Measurements from ENCODE around the gene BAIAP2L2.

The BAIAP2L2 gene

DNA sequence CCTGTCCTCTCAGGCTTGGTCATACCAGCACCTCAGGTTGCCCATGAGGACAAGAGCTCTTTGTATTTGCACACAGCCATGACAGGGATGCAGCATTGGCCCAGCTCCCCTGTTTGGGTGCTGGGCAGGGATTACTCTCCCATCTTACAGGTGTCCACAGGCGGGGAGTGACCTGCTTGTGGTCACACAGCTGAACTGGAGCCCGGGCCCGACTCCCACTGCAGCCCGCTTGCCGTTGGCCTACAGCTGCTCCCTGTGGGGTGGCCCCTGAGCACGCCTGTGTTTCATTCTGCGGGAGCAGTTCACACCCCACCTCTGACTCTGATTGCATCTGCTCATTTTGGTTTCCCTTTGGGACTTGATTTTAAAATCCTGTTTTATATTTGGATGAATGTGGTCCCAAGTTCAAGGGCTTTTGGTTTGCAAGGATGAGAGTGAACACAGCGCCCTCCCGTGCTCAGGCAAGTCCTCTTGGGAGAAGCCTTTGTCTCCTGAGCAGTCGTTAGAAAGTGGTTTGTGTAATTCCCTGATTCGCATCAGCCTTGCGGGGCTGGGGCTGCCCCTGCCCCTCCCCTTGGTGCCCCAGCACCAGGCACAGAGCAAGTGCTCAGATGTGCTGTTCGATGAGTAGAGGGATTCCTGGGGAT is 44.0 kb downstream of the BAIAP2L2 start:
- DNase-seq (ENCODE audit: insufficient read length, low spot score) (no peak), FAIRE-seq (no peak)
- TF ChIP-seq, protein P1, sequence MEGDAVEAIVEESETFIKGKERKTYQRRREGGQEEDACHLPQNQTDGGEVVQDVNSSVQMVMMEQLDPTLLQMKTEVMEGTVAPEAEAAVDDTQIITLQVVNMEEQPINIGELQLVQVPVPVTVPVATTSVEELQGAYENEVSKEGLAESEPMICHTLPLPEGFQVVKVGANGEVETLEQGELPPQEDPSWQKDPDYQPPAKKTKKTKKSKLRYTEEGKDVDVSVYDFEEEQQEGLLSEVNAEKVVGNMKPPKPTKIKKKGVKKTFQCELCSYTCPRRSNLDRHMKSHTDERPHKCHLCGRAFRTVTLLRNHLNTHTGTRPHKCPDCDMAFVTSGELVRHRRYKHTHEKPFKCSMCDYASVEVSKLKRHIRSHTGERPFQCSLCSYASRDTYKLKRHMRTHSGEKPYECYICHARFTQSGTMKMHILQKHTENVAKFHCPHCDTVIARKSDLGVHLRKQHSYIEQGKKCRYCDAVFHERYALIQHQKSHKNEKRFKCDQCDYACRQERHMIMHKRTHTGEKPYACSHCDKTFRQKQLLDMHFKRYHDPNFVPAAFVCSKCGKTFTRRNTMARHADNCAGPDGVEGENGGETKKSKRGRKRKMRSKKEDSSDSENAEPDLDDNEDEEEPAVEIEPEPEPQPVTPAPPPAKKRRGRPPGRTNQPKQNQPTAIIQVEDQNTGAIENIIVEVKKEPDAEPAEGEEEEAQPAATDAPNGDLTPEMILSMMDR (IDR thresholded peaks at IDR 0.05; ENCODE audit: insufficient read depth, missing control alignments), result no peak

DNA sequence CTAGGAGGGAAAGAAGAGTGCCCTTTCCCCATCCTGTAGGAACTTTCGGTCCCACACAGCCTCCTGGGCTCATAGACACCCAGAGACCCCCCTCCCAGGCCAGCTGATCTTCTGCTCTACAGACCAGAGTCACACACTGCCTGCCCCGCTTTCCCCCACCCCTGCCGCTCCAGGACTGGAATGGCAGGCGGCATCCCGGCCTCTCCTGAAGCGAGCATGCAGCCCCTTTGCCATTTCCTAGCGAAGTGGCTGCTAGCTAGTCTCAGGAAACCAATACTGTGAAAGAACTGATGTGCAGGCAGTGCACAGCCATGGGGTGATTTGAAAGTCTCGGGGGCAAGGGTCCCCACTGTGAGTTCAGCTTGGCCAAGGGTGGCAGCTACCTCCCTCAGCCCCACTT is 44.9 kb downstream of the BAIAP2L2 start:
- TF ChIP-seq, protein P1 (IDR thresholded peaks at IDR 0.05; ENCODE audit: insufficient read depth, missing control alignments), result no peak
- no peak for DNase-seq (ENCODE audit: insufficient read length, low spot score)
- no peak for FAIRE-seq

DNA sequence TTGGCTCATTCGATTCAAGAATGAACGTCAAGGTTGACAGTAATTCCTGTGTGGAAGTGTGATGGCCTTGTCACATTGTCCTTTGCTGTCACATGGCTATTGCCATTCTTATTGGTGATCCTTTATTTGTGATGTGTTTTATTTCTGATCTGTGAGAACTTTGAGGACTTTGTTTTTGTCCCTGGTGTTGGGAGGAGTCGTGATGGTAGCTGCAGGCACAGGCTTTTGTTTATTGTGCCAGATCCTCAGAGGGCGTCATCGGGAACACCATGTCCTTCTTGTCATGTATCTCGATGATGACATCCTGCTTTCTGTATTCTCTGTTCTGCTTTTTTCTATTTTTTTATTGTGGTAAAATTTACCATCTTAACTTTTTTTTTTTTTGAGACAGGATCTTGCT is 47.7 kb downstream of the BAIAP2L2 start:
- FAIRE-seq (no peak), DNase-seq (ENCODE audit: insufficient read length, low spot score) (no peak)

DNA sequence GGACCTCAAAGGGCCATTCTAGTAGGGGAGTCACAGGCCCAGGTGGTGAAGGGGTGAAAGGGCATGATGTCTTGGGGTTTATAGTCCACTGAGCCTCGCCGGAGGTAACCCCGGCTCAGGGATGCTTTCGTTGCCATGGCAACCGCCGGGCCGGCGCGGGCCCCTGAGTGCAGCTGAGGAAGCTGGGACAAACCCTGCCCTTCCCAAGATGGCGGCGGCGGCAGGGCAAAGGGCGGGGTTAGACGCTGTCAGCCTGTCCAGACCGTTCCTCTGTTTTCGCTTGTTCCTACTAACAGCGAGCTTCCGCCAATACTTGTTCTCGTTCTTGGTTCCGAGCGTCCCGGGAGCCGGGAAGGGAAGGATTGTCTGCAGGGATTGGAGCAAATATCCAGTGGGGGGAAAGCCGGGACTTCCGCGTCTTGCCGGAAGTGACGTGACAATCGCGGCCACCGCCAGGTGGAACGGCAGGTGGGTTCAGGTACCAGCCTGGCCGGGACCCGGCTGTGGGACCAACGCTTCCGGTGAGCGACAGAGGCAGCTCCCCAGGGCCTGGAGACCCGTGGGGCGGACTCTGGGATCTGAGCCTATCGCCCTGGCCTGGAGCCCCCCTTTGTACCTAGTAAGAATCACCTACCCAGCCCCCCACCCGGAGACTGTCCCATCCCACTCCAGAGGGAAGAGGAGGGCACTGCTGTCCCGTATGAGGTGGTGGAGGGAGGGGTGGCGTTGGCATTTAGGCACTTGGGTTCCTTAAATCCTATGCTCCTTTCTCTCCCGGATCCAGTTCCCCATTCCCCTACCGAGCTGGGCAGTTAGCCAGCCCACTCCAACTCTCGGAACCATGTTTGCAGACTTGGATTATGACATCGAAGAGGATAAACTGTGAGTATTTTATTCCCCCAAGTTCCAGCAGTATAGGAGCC is 53.3 kb downstream of the BAIAP2L2 start, which contains the start of gene PICK1:
Gene PICK1 (plus strand): TSS at position 436 of the 923 bp plus-strand sequence. CDS start 406 bp downstream, at position 842.
- FAIRE-seq (no peak), DNase-seq (ENCODE audit: insufficient read length, low spot score) (peak; percentile 68)
- TF ChIP-seq, protein P1 (IDR thresholded peaks at IDR 0.05; ENCODE audit: insufficient read depth, missing control alignments), result no peak

More for the DNA sequence above, 47.7 kb downstream of the BAIAP2L2 start:
- TF ChIP-seq, protein P1 (IDR thresholded peaks at IDR 0.05; ENCODE audit: insufficient read depth, missing control alignments), result no peak

DNA sequence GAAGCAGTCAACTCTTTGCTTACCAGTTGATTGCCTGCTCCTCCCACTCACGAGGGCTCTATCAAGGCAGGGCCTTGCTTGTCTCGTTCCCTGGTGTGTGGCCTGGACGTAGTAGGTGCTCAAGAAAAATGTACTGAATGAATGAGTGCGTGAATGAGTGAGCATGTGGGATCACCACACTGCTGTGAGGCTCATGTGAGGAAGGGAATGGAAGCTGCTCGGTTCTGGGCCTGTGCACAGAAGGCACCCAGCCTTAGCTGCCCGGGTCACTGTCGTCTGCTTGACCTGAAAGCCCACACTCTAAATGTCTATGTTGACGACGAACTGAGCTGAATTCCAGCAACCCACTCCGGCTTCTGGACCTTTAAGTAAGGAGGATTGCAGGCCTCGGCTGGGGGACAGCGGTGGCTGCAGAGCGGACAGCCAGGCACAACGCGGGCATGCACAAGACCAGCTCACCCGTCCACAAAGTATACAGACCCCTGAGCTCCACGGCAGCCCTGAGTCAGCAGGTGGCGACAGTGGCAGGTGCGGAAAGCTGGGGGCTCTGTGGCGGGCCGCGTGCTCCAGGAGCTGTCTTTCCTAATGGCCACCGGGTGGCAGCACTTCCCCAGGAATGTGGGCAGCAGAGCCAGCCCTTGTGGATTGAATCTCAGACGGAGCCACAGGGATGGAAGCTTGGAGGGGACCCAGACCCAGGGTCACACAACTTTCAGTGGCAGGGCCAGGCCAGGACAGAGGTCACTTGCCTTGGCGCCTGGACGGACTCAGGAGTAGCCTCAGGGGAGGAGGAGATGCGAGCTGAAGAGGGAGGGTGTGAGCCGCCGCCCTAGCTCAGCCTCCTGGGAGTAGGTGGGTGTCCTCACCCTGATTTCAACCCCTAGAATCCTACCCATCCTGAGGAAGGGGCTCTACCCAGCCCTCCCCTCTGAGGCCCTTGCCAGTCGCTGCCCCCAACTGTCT is 58.3 kb downstream of the BAIAP2L2 start:
- FAIRE-seq (no peak), DNase-seq (ENCODE audit: insufficient read length, low spot score) (peak; percentile 72)
- TF ChIP-seq, protein P1 (IDR thresholded peaks at IDR 0.05; ENCODE audit: insufficient read depth, missing control alignments), result peak; percentile 89

DNA sequence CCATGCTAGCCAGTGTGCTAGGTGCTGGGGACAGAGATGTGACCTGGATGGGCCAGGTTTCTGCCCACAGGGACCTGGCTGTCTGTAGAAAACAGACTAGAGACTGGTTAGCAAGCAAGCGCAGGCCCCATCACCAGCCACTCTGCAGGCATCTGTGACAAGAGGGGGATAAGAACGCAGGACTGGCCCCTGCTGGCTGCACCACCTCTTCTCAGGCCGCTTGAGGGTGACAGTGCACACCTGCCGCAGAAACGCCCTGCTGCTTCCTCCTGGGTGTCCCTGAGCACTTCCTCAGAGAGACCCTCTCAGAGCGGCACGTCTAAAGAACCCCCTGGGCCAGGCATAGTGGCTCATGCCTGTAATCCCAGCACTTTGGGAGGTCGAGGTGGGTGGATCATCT is 59.2 kb downstream of the BAIAP2L2 start:
- FAIRE-seq (no peak), DNase-seq (ENCODE audit: insufficient read length, low spot score) (no peak)
- TF ChIP-seq, protein P1 (IDR thresholded peaks at IDR 0.05; ENCODE audit: insufficient read depth, missing control alignments), result no peak

Measured in D721Med (cell line).